GM18867 (cell line): ENCODE results near the gene CRPPA.
"Not testable (repeated sequence)": the region's sequence is repeated elsewhere in the genome, so short reads cannot be mapped to it uniquely, and the experiment has no call there.

Experiments
- ATAC-seq: cut with Tn5 transposase; IDR thresholded peaks from one replicate; pipeline ENCODE4 v1.9.1; 2021; ENCODE audit warnings: mild to moderate bottlenecking, moderate library complexity; ENCODE audit not compliant: unreplicated experiment

The CRPPA gene

DNA sequence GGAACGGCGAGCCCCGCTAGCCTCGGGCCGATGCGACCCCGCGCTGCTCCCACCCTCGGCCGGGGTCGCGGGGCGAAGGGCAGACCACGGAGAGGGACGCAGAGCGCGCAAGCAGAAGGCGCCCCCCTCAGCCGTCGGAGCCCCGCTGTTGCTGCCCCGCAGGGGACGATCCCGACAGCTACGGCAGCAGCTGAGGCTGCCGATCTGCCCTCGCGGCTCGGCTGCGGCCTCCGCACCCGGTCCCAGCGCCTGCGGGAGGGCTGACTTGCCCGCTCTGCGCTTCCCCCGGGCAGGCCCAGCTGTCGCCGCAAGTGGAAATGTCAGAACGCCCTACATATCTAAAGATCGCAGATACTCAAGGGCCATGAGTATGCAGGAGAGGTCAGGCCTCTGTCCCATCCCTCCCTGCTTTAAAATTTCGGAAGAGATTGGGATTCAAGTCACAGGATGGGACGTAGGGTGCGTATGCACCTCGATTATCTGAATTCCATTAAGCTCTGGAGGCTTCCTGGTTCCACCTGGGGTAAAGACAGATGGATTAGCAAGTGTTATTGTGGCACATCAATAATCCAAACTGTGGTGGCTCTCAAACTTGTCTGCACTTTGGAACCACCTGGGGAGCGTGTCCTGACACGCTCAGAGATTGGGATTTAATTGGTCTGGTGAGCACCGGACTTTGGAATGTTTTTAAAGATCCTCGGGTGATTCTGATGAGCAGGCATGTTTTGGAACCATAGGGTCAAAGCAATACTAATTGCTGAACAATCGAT, at the start of gene CRPPA:
Gene CRPPA, minus strand, starts transcription at position 206 of the 770 bp plus-strand sequence. CDS start 216 bp downstream, outside the sequence.
- peak; percentile 33 for ATAC-seq

DNA sequence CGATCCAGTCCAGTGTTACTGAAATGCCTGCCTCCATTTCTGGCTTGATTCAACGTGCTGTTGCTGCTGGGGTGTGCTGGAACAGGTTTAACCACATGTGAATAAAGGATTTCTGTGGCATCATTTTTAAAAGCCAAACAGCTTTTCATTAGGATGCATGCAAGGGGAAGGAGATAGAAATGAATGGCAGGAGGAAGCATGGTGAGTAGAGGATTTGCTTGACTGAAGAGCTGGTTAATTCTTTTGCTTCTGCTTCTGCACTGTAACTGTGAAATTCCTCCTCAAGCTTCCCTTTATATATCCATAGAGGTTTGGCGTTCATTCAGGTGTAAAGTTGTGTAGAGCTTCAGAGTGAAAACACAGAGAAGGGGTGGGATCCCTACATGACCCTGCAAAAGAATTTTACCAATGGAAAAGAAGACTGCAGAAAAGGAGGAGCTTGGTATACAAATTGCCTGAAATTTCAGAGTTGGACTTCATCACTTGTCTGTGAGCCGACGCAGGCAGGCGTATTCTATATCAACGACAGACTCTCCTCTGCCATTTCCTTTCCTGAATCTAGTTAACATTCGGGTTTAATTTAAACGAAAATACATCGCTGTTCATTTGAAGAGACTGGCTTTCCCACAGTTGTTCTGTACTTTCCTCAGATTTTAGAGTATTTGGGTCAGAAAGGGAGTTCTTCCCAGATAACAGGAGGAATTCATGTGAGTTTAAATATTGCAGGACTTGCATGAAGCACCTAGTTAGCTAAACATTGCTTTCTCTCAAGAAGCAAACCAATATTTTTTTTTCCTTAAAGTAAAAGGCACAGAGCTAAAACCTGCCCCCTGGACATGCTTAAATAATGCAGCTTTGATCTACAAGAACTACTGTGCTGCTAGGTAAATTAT, 44.4 kb upstream of the CRPPA start, which contains the start of gene SOSTDC1:
Gene SOSTDC1, minus strand, starts transcription at position 270 of the 893 bp plus-strand sequence. Its CDS starts 70 bp downstream, at position 200.
- ATAC-seq = no peak

DNA sequence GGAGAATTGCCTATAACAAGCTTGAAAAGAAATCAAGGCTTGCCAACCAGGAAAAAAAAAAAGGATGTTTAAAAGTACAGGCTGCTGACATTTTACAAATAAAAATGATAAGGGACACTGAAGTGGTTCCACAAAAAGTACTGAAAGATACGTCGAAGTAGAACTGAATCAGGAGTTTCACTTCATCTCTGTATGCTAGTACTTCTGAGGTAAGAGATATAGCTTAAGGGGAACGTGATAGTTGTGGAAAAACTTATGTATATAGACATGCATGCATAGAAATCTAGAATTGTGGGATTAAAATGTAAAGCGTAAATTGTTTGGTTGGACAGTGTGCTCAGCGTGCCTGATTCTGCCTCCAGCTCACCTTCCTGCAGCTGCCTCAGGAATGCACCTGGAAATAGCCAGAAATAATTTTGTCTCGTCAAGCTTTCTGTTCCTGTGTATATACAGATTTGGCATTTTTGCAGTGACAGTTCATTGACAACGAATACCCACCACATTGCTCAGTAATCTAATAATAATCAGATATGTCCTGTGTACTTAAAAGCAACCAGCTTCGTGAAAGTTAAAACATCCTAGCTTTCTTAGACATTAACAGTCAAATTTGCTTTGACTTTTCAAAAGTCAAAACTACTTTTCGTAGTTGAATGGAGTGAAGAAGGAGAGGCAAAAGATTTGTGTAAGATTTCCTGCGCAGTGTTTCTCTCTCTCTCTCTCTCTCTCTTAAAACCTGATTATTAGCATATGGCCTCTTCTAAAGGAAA, 42.8 kb upstream of the CRPPA start:
- no peak for ATAC-seq

DNA sequence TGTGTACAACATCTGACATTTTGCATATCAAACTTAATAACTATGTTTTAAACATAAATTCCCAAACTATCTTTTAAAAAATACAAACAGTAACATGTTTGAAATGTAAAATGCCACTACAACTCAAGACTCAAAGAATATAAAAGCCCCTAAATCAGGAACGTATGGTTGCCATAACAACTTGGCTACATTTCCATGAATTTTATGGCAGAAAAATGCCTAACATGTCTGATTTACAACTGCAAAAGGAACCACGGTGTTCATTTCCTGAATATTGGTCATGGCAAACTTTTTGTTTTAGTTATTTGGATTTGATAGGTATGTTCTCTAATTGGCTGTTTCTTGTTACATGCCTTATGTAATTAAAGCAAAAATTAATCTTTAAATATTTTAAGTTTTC, 42.2 kb upstream of the CRPPA start:
- ATAC-seq = no peak

DNA sequence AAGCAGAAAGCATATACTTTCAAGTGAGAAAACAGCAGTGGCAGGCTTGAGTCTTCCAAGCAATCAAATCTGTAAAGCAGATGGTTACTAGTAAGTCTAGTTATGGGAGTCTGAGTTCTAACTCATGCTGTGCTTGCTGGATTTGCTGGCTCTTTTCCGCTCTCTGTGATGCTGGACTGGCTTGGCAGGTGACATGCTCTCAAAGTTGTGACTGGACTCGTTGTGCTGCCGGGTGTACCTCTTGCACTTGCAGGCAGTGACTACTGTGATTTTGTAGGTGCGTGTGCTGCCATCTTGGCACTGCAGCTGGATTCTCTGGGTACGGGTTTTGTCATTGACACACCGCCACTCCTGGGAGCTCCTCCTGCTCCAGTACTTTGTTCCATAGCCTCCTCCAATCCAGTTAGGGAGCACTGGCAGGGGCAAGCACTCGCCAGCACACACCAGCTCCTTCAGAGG, 41.1 kb upstream of the CRPPA start:
- no peak for ATAC-seq

DNA sequence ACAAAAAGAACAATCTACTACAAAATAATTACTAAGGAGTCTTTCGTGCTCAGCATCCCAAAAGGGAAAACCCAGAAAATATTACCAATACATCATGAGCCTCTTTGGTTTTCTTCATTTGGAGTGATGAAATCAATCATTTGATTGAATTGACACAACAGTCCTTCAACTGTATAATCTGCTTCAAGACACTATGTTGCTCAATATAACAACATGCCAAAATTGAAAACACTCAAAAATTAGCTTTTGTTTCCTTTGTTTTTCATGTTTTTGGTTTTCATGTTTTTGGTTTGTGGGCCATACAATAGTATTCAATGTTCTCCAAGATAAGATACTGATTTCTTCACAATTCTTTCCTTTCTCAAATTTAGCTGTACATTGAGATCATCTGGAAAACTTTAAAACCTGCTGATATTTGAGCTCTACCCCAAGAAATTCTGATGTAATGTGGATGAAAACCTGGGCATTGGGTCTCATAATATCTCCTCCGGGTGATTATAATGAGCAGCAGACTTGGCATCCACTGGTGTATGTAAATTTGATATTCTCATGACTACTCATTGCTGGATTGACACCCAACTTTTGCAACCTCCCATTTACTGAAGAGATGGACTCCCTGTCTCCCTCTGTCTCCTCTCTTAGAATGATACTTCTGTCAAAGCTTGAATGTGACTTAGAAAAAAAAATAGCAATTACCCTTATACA, 39.6 kb upstream of the CRPPA start:
- no peak for ATAC-seq

DNA sequence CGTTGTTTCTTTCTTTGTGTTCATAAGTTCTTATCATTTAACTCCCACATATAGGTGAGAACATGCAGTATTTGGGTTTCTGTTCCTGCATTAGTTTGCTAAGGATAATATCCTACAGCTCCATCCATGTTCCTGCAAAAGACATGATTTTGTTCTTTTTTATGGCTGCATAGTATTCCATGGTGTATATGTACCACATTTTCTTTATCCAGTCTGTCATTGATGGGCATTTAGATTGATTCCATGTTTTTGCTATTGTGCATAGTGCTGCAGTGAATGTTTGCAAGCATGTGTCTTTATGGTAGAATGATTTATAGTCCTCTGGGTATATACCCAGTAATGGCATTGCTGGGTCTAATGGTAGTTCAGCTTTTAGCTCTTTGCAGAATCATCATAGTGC, 35.0 kb upstream of the CRPPA start:
- ATAC-seq = not testable (repeated sequence)

DNA sequence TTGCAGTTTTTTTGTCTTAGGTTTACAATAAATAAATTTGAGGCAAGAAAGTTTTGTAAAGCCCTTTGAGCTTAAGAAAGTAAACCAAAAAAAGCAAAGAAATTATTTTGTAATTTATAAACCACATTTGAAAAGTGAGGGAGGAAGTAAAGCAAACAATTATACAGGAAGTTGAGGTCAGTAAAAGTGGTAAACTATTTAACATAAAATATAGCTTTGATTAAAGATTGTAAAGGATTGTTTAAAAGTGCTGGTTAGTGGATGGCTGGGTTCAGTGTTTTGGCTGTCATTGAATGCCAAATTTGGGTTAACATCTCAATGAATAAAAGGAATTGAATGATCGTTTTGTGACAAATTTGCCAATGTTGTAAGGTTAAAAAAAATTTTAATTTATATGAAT, 34.3 kb upstream of the CRPPA start:
- no peak for ATAC-seq

DNA sequence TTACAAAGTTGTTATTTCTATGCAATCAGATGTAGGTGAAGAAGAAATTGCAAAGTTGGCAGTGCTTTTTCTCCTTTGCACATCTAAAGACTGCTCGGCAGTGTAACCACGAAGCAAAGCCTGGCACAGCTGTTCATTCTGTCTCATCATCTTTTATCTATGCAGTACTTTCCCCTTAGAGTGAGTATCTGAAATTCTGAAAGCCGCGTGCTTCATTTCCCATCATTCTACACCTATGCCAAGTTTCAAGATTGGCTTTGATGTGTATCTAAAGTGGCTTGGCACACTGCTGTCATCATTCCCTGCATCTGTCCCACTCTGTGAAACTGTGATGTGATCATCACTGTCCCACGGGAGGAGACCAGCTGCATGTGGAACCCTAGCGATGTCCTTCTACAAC, 29.0 kb upstream of the CRPPA start:
- no peak for ATAC-seq

DNA sequence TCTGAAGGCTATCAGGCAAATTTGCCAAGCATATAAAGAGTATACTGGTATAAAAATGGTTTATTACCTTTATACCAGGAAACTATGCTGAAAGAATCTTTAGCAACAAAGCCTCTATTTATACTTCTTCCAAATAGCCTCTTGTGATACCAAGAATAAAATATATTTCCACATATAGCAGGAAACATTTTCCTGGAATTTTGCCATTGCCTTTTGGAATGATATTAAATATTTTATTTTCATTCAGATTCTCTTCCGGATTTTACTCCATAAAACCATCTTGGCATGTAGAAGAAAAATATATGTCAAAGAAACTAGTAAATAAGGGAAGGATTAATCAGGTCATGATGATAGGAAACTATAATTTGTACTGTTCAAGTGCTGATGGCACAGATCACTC, 26.5 kb upstream of the CRPPA start:
- no peak for ATAC-seq

DNA sequence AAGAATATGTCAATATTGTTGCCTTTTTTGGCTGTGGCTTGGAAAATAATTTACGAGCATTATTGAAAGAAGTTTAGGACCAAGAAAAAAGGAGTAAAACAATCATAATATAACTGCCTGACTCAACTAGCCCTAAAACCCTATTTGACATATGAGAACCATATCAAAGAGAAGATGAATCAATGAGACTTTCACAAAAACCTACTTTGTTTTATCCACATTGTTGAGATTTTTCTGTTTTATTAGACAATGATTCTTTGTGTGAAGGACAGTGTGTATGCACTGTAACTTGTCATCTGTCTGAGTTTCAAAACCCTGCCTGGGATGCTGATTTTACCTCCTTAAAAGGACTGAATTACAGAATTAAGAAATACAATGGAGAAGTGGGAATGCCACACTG, 25.2 kb upstream of the CRPPA start:
- no peak for ATAC-seq

DNA sequence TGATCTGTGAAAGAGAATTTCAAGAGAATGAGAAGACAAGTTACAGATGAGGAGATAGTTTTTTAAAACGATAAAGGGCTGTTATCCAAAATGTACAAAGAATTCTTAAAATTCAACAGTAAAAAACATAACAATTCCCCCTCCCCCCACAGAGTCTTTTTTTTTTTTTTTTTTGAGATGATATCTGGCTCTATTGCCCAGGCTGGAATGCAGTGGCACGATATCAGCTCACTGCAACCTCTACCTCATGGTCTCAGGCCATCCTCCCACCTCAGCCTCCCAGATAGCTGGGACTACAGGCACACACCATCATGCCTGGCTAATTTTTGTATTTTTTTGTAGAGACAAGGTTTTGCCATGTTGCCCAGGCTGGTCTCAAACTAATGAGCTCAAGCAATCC, 22.5 kb upstream of the CRPPA start:
- not testable (repeated sequence) for ATAC-seq

DNA sequence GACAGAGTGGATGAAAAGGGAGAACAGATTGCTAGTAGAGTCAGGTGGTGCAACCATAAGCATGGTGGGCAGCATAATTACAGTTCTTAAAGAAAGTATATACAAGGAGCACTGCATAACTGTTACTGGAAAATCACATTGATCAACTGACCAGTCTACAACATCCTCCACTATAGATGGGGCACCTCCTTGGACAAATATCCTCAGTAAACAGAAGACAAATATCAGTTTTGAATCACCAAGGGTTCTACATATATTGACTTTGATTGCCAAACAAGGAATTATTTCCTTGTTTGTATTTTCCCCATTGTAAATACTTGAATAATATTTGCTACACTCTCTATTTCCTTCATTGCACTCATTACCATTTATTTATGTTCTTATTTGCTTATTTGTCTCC, 17.6 kb upstream of the CRPPA start:
- ATAC-seq = no peak

DNA sequence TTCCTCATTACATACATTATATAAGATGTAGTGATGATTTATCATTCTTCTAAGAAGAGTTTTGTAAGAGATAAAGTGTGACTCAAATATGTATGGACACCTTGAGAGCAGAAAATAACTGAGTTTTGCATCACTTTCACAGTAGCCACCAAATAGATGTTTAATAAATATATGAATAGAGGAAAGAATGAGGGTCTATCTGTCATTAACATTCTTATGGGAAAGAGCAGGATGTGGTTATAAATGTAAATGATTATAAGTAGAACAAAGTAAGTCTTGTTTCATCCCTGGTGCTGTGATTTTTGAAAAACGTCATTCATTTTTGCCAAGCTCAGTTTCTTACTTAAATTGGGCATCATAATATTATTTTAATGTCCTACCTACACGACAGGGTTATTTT, 15.0 kb upstream of the CRPPA start:
- no peak for ATAC-seq

DNA sequence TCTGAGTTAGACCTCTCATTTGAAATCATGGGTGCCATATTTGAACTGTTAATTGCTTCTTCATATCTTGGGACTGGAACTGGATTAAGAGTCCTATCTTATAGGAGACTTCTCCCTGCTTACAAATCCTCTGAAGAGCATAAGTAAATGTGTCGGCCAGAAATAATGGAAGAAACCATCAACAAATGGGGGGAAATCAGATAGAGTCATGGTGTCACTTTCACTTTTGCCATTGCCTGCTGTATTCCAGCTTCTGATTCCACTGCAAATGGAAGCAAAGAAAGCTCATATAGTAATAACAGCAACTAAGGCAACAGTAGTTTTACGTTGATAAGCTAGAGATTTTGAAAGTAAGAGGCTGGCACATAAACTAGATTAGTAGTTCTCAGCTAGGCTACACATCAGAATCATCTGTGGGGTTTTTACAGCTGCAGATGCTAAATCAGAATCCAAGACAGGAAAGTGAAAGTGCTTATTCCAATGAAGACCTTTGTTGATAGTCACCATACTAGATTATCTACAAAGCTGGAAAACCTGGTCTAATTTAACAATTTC, 12.3 kb upstream of the CRPPA start:
- ATAC-seq = no peak

DNA sequence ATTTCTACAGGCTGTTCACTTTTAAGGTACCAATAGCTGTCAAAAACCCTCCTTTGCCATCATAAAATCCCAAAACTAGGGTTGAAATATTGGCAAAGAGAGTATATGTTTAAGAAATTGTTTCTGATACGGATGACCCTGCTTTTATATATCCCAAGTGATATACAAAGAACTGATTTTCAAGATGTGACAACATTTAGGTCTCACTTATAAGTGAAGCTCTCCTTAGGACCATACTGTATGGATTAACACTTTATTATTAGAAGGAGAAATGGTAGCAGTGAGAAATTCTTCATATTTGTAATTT, 11.0 kb upstream of the CRPPA start:
- no peak for ATAC-seq

DNA sequence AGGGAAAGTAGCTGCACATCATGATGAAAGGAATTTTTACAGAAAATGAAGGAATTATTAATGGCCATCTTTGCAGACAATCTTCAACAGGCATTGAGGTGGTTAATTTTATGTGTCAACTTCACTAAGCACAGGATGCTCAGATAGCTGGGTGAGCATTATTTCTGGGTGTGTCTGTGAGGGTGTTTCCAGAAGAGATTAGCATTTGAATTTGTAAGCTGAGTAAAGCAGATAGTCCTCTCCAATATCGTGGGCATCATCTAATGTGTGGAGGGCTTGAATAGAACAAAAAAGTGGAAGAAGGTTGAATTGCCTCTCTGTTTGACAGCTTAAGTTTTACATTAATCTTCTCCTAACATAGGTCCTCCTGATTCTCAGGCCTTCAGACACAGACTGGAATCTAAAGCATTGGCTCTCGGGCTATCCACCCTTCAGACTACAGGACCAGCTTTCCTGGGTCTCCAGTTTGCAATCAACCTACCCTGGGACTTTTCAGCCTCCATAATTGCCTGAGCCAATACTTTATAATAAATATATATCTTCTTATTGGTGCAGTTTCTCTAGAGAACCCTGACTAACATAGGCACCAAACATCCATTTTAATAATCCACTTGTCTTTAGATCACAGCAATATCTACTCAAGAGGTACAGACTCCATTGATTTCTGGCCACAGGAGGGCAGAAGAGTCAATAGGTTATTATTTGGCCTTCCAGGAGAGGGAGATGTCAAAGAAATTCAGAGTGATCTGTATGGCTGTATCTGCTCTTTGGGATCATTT, 10.5 kb upstream of the CRPPA start:
- ATAC-seq = no peak

DNA sequence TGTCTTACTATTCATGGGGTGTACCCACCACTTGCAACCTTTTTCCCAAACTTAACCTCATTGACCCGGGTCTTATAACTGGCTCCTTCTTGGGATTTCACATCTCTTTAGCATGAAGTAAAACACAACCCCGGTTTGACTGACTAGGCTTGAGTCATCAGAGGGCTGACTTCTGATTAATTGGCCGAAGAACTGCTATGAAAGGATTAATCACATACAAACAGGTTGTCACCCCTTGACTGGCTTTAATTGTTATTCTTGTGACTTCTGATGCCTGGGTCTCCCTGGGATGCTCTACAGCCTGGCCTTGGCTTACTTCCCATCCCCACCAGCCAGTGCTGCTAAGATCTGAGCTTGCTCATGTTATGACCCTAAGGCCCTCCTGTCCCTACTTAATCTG, 8.8 kb upstream of the CRPPA start:
- ATAC-seq = no peak

DNA sequence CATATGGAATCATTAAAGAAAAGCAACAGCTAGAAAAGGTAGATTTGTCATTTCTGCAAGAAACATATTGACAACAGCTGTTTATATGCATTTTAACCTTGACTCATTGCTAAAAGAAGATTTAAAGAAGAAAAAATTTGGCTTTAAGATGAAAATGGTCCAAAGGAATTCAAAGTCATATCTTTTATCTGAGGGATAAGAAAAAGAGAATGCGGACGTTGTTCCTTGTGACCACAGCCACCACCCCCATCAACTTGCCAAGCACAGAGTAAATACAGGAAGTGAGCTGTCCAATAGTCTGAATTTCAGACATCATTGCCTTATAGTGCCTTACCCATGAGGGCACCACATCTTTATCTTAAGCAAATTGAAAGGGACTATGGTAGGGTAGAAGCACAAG, 7.3 kb upstream of the CRPPA start:
- no peak for ATAC-seq

DNA sequence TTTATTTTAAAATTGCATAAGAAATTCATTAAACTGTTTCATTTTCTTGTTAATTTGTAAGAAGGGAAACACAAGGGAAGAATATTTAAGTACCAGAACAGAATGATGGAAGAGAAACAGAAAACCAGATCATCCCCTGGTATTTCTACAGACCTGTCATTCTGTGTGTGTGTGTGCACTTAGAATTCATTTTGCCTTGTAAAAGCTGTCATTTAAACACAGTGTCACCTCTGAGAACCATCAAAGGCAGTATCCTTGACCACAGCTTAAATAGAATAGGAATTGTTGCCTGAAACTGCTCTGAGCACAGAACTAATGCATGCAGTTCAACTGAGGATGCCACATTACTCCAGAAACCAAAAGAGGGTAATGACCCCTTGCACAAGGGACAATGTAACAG, 6.8 kb upstream of the CRPPA start:
- ATAC-seq = no peak
